GM20000 (cell line): ENCODE data around the gene DHRSX.
"Not testable (repeated sequence)": the region's sequence is repeated elsewhere in the genome, so short reads cannot be mapped to it uniquely, and the experiment has no call there.

ENCODE experiments used
- DNase-seq: peaks from one replicate; pipeline ENCODE4 v3.0.0; 2012; ENCODE audit warnings: low spot score
- TF ChIP-seq, protein P1 (sequence below): IDR thresholded peaks from 2 replicates; pipeline ENCODE4 v1.5.1; 2012; ENCODE audit warnings: mild to moderate bottlenecking, control low read depth; ENCODE audit errors: extremely low read depth, missing control alignments

The DHRSX gene

GRCh38 chrX:2267890-2268289, 232.9 kb downstream of the DHRSX start:
- DNase-seq, result no peak
- TF ChIP-seq, protein P1, sequence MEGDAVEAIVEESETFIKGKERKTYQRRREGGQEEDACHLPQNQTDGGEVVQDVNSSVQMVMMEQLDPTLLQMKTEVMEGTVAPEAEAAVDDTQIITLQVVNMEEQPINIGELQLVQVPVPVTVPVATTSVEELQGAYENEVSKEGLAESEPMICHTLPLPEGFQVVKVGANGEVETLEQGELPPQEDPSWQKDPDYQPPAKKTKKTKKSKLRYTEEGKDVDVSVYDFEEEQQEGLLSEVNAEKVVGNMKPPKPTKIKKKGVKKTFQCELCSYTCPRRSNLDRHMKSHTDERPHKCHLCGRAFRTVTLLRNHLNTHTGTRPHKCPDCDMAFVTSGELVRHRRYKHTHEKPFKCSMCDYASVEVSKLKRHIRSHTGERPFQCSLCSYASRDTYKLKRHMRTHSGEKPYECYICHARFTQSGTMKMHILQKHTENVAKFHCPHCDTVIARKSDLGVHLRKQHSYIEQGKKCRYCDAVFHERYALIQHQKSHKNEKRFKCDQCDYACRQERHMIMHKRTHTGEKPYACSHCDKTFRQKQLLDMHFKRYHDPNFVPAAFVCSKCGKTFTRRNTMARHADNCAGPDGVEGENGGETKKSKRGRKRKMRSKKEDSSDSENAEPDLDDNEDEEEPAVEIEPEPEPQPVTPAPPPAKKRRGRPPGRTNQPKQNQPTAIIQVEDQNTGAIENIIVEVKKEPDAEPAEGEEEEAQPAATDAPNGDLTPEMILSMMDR, result no peak

GRCh38 chrX:2266445-2267349, 234.1 kb downstream of the DHRSX start:
- DNase-seq, result no peak
- TF ChIP-seq, protein P1, result no peak

GRCh38 chrX:2265658-2266444, 234.9 kb downstream of the DHRSX start:
- not testable (repeated sequence) for DNase-seq

GRCh38 chrX:2264179-2265030, 236.4 kb downstream of the DHRSX start:
- TF ChIP-seq, protein P1, result no peak

GRCh38 chrX:2263203-2263602, 237.6 kb downstream of the DHRSX start:
- no peak for DNase-seq
- TF ChIP-seq, protein P1, result no peak

More at GRCh38 chrX:2264179-2265030, 236.4 kb downstream of the DHRSX start:
- no peak for DNase-seq

DNA sequence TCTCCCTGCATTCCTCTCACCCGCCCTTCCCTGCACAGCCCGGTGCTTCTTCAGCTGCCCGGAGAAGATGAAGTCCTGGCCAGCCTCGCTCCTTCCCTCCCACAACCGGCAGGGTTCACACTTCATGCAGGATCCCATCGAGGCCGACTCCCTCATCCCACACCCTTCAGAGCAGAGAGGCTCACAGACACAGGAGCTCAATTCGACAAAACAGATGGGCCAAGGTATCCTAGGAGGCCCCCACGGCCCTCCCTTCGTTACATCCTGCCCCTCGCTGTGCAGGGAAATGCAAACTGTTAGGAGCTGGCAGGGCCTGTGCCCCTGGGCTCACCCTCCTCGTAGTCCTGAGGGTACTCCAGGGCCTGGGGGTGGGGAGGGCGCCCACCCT, 238.1 kb downstream of the DHRSX start:
- no peak for DNase-seq
- TF ChIP-seq, protein P1, result no peak

DNA sequence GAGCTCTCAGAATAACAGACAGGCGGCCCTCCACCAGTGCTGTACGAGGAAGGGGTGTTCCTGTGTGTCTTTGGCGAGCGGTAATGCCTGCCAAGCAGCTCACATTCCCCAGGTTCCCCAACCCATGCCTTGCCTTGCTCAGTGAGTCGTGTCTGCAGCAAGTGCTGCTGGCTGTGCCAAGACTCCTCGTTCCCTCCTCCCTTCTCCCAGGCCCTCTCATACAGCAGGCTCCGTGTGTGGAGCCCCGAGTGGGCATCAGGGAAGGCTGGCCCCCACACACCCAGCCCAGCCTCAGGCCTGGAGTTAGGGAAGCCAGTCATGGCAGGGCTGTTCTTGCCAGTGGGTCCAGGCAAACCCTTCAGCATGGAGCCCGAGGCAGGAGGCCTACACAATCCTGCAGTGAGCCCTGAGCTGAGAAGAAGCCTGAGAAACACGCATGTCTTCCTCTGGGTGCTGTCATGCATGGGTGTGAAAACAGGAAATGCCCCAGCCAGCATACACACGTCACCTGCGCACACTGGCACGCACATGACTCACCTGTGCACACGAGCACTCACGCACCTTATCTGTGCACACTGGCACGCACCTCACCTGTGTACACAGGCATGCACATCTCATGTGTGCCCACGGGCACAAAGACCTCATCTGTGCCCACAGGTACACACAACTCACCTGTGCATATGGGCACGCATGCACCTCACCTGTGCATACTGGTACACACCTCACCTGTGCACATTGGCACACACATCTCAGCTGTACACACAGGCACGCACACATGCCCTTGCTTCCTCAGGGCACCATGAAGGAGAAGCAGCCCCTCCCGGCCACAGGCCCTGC, 238.7 kb downstream of the DHRSX start:
- TF ChIP-seq, protein P1, result no peak
- no peak for DNase-seq
